Uterus (tissue), 2 donors: Measurements from ENCODE around the gene MFAP5.

Experiments
- POLR2A ChIP-seq, 2 donors: fragments of 450-650 bp; IDR thresholded peaks; one replicate each; pipeline ENCODE4 v1.6.1; 2016; ENCODE audit warnings: antibody characterized with exemption in 2 of 2, mild to moderate bottlenecking in 1 of 2, moderate library complexity in 1 of 2
- TF ChIP-seq, protein P1 (sequence below), 4 experiments: fragments of 200-600 bp in 2 of 4; fragments of 450-650 bp in 2 of 4; sonication (generic) in 2 of 4; IDR thresholded peaks; one replicate each; pipeline ENCODE4 v1.5.1; 2016 to 2019; ENCODE audit warnings: antibody characterized with exemption in 4 of 4, mild to moderate bottlenecking in 2 of 4, moderate library complexity in 1 of 4

DNA sequence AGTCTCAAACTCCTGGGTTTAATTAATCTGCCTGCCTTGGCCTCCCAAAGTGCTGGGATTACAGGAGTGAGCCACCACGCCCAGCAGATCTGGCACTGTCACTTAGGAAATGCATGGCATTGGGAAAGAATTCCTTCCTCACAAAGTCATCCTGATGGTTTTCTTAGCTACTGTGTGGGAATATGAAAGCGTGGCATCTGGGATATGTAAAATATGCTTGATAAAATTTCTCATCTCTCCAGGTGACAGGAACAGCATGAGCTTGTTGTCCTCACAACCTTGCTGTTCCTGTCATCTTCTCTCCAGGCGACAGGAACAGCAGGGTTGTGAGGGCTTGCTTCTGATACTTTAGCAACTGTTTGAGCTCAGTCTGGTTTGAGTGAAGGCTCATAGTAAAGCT lies 33.9 kb downstream of the MFAP5 start:
- TF ChIP-seq POLR2A (IDR thresholded peaks at IDR 0.05) = no peak
- TF ChIP-seq, protein P1, sequence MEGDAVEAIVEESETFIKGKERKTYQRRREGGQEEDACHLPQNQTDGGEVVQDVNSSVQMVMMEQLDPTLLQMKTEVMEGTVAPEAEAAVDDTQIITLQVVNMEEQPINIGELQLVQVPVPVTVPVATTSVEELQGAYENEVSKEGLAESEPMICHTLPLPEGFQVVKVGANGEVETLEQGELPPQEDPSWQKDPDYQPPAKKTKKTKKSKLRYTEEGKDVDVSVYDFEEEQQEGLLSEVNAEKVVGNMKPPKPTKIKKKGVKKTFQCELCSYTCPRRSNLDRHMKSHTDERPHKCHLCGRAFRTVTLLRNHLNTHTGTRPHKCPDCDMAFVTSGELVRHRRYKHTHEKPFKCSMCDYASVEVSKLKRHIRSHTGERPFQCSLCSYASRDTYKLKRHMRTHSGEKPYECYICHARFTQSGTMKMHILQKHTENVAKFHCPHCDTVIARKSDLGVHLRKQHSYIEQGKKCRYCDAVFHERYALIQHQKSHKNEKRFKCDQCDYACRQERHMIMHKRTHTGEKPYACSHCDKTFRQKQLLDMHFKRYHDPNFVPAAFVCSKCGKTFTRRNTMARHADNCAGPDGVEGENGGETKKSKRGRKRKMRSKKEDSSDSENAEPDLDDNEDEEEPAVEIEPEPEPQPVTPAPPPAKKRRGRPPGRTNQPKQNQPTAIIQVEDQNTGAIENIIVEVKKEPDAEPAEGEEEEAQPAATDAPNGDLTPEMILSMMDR (IDR thresholded peaks at IDR 0.05) = no peak
